Nephron (organoid): ENCODE measurements around the gene SERP1.

Source experiments
- H3K27ac Mint-ChIP-seq, 3 experiments: 2 replicates each; pipeline ENCODE4 v1.8.0; 2020; ENCODE audit warnings: mixed read lengths in 3 of 3, mild to moderate bottlenecking in 2 of 3, moderate library complexity in 1 of 3
- H3K27me3 Mint-ChIP-seq: 2 replicates; pipeline ENCODE4 v1.8.0; 2021; ENCODE audit warnings: low read depth, mild to moderate bottlenecking, moderate library complexity, mixed read lengths
- H3K36me3 Mint-ChIP-seq: 2 replicates; pipeline ENCODE4 v1.8.0; 2020; ENCODE audit warnings: low read depth, mixed read lengths
- H3K4me1 Mint-ChIP-seq: 2 replicates; pipeline ENCODE4 v1.8.0; 2020; ENCODE audit warnings: mixed read lengths
- H3K4me3 Mint-ChIP-seq, 3 experiments: 2 replicates each; pipeline ENCODE4 v1.8.0; 2020; ENCODE audit warnings: mild to moderate bottlenecking in 3 of 3, mixed read lengths in 3 of 3, moderate library complexity in 2 of 3
- H3K9me3 Mint-ChIP-seq: 2 replicates; pipeline ENCODE4 v1.8.0; 2020; ENCODE audit warnings: mixed read lengths
- CTCF ChIP-seq, 3 experiments: fragments of 200-600 bp; sonication (generic); IDR thresholded peaks; one replicate each; pipeline ENCODE4 v1.5.0; 2021; ENCODE audit warnings: antibody characterized with exemption in 3 of 3; ENCODE audit not compliant: unreplicated experiment in 3 of 3

Gene SERP1

GRCh38 chr3:150544041-150544440 lies 2.3 kb downstream of the SERP1 start:
- TF ChIP-seq CTCF (IDR thresholded peaks at IDR 0.05; ENCODE audit: unreplicated experiment in 3 of 3), result no peak
- Mint-ChIP-seq H3K4me1 (peaks cover 31% of the 10 kb centered on the region), H3K27ac (peak overlapping the region; percentile 31 to 95 (median 49)), H3K4me3 (peak overlapping the region; percentile 87 to 100 (median 88)), H3K36me3 (peaks cover 11% of the 10 kb centered on the region), H3K27me3 (no peaks in the 10 kb centered on the region), H3K9me3 (no peaks in the 10 kb centered on the region)

- Mint-ChIP-seq H3K27ac (no peak overlapping the region), H3K4me1 (peaks cover 29% of the 10 kb centered on the region), H3K27me3 (no peaks in the 10 kb centered on the region), H3K9me3 (no peaks in the 10 kb centered on the region), H3K4me3 (no peak overlapping the region), H3K36me3 (peaks cover 11% of the 10 kb centered on the region)
- no peak for TF ChIP-seq CTCF (IDR thresholded peaks at IDR 0.05; ENCODE audit: unreplicated experiment in 3 of 3)
Observed at GRCh38 chr3:150543531-150543930, 2.8 kb downstream of the SERP1 start.

GRCh38 chr3:150543128-150543527 lies 3.2 kb downstream of the SERP1 start:
- Mint-ChIP-seq H3K9me3 (no peaks in the 10 kb centered on the region), H3K4me3 (peak overlapping the region in 1 of 3 experiments; percentile 29), H3K4me1 (peaks cover 25% of the 10 kb centered on the region)

GRCh38 chr3:150540991-150541390 lies 5.3 kb downstream of the SERP1 start:
- no peak for TF ChIP-seq CTCF (IDR thresholded peaks at IDR 0.05; ENCODE audit: unreplicated experiment in 3 of 3)
- peaks cover 11% of the 10 kb centered on the region for H3K36me3 Mint-ChIP-seq

More at GRCh38 chr3:150543128-150543527, 3.2 kb downstream of the SERP1 start:
- TF ChIP-seq CTCF (IDR thresholded peaks at IDR 0.05; ENCODE audit: unreplicated experiment in 3 of 3), result no peak
- Mint-ChIP-seq H3K36me3 (peaks cover 11% of the 10 kb centered on the region), H3K27ac (no peak overlapping the region), H3K27me3 (no peaks in the 10 kb centered on the region)

GRCh38 chr3:150540297-150540696 lies 6.0 kb downstream of the SERP1 start:
- H3K9me3 Mint-ChIP-seq, result no peaks in the 10 kb centered on the region
- H3K4me3 Mint-ChIP-seq, result no peak overlapping the region
- no peak overlapping the region for H3K27ac Mint-ChIP-seq
- no peak for TF ChIP-seq CTCF (IDR thresholded peaks at IDR 0.05; ENCODE audit: unreplicated experiment in 3 of 3)
- no peaks in the 10 kb centered on the region for H3K27me3 Mint-ChIP-seq
- peaks cover 9% of the 10 kb centered on the region for H3K4me1 Mint-ChIP-seq
- peaks cover 11% of the 10 kb centered on the region for H3K36me3 Mint-ChIP-seq

More at GRCh38 chr3:150540991-150541390, 5.3 kb downstream of the SERP1 start:
- Mint-ChIP-seq H3K27ac (no peak overlapping the region), H3K4me1 (peaks cover 9% of the 10 kb centered on the region), H3K9me3 (no peaks in the 10 kb centered on the region), H3K4me3 (no peak overlapping the region), H3K27me3 (no peaks in the 10 kb centered on the region)
